HFF-Myc (cell line): ENCODE results near the gene LSM8.
A peak's percentile ranks its signal among the peaks of the same experiment; 100 is the strongest.

Experiments
- DNase-seq: peaks from one replicate; pipeline ENCODE4 v3.0.0-alpha.2; 2011; ENCODE audit warnings: low read depth; ENCODE audit errors: extremely low read depth
- H3K4me3 ChIP-seq: replicated peaks from 2 replicates; pipeline ENCODE4 v1.5.1; 2011; ENCODE audit warnings: low read depth, mild to moderate bottlenecking, control low read depth, low read length
- TF ChIP-seq, protein P1 (sequence below): IDR thresholded peaks from 2 replicates; pipeline ENCODE4 v1.5.1; 2012; ENCODE audit warnings: mild to moderate bottlenecking, low read depth, low read length, control low read depth; ENCODE audit errors: missing control alignments

LSM8 gene

DNA sequence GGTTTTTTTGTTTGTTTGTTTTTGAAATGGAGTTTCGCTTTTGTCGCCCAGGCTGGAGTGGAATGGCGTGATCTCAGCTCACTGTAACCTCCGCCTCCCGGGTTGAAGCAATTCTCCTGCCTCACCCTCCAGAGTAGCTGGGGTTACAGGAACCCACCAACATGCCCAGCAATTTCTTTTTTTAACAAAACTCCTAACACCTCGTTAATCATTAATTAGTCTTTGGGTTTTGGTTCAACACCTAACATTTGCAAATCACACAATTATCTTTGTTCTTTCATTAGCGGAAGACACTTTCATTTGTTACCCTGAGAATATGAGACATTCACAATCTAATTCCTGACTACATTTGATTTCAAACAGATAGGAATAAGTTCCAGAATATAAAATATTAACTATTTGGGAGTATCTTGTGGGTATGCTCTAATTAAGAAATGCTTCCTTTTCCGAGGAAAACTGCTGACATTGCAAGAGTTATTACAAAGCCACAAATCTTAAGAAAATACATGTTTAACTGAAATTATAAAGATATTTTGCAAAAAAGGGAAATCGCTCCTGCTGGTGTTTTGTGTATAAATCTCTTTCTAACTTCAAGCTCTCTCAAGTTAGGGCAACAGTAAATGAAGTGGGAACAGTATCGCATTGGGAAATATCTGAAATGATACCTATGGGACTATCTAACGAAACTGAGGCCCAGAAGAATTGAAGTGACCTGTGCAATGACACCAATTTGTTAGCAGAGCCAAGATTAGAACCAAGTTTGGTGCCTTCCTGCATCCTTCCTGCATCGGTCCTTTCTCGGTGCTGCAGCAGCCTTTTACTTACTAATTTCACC is 1.2 kb upstream of the LSM8 start:
- TF ChIP-seq, protein P1, sequence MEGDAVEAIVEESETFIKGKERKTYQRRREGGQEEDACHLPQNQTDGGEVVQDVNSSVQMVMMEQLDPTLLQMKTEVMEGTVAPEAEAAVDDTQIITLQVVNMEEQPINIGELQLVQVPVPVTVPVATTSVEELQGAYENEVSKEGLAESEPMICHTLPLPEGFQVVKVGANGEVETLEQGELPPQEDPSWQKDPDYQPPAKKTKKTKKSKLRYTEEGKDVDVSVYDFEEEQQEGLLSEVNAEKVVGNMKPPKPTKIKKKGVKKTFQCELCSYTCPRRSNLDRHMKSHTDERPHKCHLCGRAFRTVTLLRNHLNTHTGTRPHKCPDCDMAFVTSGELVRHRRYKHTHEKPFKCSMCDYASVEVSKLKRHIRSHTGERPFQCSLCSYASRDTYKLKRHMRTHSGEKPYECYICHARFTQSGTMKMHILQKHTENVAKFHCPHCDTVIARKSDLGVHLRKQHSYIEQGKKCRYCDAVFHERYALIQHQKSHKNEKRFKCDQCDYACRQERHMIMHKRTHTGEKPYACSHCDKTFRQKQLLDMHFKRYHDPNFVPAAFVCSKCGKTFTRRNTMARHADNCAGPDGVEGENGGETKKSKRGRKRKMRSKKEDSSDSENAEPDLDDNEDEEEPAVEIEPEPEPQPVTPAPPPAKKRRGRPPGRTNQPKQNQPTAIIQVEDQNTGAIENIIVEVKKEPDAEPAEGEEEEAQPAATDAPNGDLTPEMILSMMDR = no peak
- DNase-seq = no peak
- H3K4me3 ChIP-seq = peak overlapping the region; percentile 62

DNA sequence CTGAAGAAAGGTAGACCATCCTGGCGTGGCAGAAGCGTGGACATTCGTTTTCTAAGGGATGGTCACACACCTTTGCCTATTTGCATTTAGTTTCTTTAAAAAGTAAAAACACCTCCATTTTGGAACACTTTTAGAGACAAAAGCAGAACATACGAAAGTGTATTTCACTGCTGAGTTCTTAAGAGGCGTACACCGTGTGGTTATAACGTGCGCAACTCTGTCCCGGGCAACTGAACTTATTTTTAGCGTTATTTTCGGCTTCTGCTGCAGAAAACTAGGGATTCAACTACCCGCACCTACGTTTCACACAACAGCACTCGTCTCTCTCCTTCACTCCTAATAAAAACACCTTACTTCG is 557 bp upstream of the LSM8 start:
- peak overlapping the region; percentile 62 for H3K4me3 ChIP-seq
- TF ChIP-seq, protein P1 = no peak
- no peak for DNase-seq

DNA sequence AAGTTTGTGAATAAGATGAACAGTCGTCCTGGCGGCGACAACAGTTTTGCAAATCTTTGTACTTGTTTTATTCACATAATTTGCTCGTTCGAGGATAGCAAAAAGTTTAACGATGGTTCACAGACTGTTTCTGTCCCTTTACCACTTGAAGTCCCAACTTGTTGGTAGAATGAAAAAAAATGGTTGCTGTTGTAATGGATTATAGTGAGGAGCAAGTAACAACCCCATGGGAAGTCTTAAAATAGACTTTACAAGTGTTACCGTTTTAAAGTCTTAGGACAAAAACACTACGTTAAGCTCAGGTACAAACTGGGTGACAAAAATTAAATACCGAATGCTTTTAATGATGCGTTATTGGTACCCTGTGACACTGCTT is 589 bp downstream of the LSM8 start:
- peak overlapping the region; percentile 62 for H3K4me3 ChIP-seq
- TF ChIP-seq, protein P1 = no peak
- DNase-seq = no peak

DNA sequence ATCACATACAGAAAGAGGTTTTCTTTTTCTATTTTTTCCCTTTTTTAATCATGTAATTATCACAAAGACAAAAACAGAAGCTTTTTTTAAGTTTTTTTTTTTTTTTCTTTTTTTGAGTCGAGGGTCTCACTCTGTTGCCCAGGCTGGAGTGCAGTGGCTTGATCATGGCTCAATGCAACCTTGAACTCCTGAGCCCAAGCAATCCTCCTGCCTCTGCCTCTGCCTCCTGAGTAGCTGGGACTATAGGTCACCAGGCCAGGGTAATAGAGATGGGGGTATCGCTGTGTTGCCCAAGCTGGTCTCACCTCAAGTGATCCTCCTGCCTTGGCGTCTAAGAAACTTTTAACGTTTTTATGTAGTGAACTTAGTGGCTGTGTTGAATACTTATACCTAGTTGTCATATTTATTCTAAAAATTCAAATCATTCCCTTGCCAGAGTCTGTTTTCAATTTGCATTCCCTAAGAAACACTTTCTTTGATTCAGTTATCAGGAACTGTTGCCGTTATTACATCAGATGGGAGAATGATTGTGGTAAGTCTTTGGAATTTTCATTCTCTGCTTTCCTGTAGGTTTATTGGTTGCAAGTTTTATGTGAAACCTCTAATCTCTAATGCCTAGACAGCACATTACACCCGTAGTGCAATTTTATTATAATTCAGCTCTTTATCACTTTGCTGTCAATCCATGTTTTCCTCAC is 1.3 kb downstream of the LSM8 start:
- DNase-seq = no peak
- TF ChIP-seq, protein P1 = no peak
- H3K4me3 ChIP-seq = peak overlapping the region; percentile 62

DNA sequence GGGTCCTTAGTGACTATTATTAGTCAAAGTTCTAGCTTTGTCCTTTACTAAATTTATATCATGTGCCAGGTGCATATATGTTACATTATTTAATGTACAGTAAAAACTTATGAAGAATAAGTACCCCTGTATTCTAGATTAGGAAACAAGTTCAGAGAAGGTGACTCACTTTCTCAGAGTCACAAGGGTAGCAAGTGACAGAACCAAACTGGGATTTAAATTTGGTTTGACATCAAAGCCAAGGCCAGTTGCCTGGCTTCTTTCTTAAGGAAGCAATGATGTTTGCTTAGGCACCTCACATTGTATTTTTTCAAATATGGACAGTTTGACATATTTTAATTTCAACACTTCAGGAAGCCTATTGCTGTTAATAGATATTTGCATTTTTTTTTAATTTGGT is 2.5 kb downstream of the LSM8 start:
- H3K4me3 ChIP-seq = peak overlapping the region; percentile 62; the same call in 1 of the 2 replicates
- DNase-seq = no peak
- TF ChIP-seq, protein P1 = no peak

DNA sequence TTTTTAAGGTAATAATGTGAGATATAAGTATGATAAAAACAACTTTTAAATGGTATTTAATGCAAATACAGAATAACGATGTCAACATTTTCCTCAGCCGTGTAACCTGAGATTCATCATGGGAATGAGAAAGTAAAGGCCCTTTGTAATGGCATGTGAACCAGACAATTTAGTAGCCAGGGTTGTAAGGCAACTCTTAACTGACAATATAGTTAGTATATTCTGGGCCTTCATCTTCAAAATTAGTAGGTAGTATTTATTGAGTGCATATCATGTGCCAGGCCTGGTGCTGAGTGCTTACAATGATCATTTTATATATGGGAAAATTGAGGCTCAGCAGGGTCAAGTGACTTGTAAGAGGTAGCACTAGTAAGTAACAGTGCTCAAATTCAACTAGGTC is 10.6 kb downstream of the LSM8 start:
- DNase-seq = no peak
- H3K4me3 ChIP-seq = no peak overlapping the region

More for the DNA sequence above, 10.6 kb downstream of the LSM8 start:
- TF ChIP-seq, protein P1 = no peak
